ENCODE results near the gene WDHD1.

Gene WDHD1

DNA sequence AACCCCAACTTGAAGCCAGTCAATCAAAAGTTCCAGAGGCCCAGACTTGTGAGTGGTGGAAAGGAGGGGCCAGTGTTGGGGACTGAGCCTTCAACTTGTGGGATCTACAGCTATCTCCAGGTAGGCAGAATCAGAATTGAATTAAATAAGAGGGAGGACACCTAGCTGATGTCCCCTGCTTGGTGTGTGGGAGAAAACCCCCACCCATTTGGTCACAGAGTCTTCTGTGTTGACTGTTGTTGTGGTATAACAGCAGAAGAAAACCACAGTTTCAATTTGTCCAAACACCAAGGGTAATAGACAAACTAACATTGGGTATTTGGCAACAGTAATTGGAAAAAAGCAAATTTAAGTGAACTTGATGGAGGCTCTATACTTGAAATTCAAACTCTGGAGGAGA is 120.8 kb downstream of the WDHD1 start:
- Histone ChIP-seq H3K27me3 (ENCODE audit: low read length) (no peaks in the 10 kb centered on the region), H2AFZ (ENCODE audit: low read depth, low read length, severe bottlenecking) (no peak overlapping the region), H3K4me2 (ENCODE audit: low read depth, low read length, poor library complexity, severe bottlenecking) (no peak overlapping the region), H3K79me2 (ENCODE audit: insufficient read depth, low read length) (peaks cover 6% of the 10 kb centered on the region; the same call in 1 of the 2 replicates), H3K9ac (ENCODE audit: low read length) (no peak overlapping the region), H3K9me3 (ENCODE audit: insufficient read depth, low read length) (no peaks in the 10 kb centered on the region), H4K20me1 (ENCODE audit: low read depth, low read length) (no peaks in the 10 kb centered on the region), H3F3A (ENCODE audit: insufficient read depth) (0 out of 2 replicates have a peak, but pooled peaks cover 4% of the 10 kb centered on the region), H3K36me3 (ENCODE audit: low read length) (no peaks in the 10 kb centered on the region), H3K9me2 (replicated peaks; ENCODE audit: insufficient read depth, low read length) (no peaks in the 10 kb centered on the region), H3K4me3 (ENCODE audit: insufficient read depth, low read length, poor library complexity, severe bottlenecking) (no peak overlapping the region), H3K27ac (ENCODE audit: low read depth, low read length) (no peak overlapping the region)
- TF ChIP-seq, protein P1, sequence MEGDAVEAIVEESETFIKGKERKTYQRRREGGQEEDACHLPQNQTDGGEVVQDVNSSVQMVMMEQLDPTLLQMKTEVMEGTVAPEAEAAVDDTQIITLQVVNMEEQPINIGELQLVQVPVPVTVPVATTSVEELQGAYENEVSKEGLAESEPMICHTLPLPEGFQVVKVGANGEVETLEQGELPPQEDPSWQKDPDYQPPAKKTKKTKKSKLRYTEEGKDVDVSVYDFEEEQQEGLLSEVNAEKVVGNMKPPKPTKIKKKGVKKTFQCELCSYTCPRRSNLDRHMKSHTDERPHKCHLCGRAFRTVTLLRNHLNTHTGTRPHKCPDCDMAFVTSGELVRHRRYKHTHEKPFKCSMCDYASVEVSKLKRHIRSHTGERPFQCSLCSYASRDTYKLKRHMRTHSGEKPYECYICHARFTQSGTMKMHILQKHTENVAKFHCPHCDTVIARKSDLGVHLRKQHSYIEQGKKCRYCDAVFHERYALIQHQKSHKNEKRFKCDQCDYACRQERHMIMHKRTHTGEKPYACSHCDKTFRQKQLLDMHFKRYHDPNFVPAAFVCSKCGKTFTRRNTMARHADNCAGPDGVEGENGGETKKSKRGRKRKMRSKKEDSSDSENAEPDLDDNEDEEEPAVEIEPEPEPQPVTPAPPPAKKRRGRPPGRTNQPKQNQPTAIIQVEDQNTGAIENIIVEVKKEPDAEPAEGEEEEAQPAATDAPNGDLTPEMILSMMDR (IDR thresholded peaks at IDR 0.05; ENCODE audit: insufficient read depth, low read length, poor library complexity, severe bottlenecking): no peak
- no peak for TF ChIP-seq EZH2phosphoT487 (conservative IDR thresholded peaks at IDR 0.05; ENCODE audit: low read length)

- Histone ChIP-seq H3F3A (ENCODE audit: insufficient read depth) (0 out of 2 replicates have a peak, but pooled peaks cover 4% of the 10 kb centered on the region), H3K4me2 (ENCODE audit: low read depth, low read length, poor library complexity, severe bottlenecking) (peak within 1 kb of the TSS; percentile 88), H3K36me3 (ENCODE audit: low read length) (no peaks in the 10 kb centered on the region), H3K27ac (ENCODE audit: low read depth, low read length) (peak within 1 kb of the TSS; percentile 56), H3K9ac (ENCODE audit: low read length) (peak within 1 kb of the TSS; percentile 89), H4K20me1 (ENCODE audit: low read depth, low read length) (no peaks in the 10 kb centered on the region), H3K79me2 (ENCODE audit: insufficient read depth, low read length) (peaks cover 8% of the 10 kb centered on the region; the same call in 1 of the 2 replicates), H3K27me3 (ENCODE audit: low read length) (no peaks in the 10 kb centered on the region), H2AFZ (ENCODE audit: low read depth, low read length, severe bottlenecking) (peak within 1 kb of the TSS; percentile 99), H3K9me3 (ENCODE audit: insufficient read depth, low read length) (no peaks in the 10 kb centered on the region), H3K9me2 (replicated peaks; ENCODE audit: insufficient read depth, low read length) (no peaks in the 10 kb centered on the region), H3K4me3 (ENCODE audit: insufficient read depth, low read length, poor library complexity, severe bottlenecking) (peak within 1 kb of the TSS; percentile 93)
- TF ChIP-seq, protein P1 (IDR thresholded peaks at IDR 0.05; ENCODE audit: insufficient read depth, low read length, poor library complexity, severe bottlenecking): peak; percentile 74
- TF ChIP-seq EZH2phosphoT487 (conservative IDR thresholded peaks at IDR 0.05; ENCODE audit: low read length): no peak
These were observed 124.1 kb downstream of the WDHD1 start, which contains the start of gene GCH1 for GRCh38 chr14:54902521-54903420. TSS of gene GCH1 (minus strand) at chr14:54902826. CDS start at chr14:54902663, 163 bp downstream.

DNA sequence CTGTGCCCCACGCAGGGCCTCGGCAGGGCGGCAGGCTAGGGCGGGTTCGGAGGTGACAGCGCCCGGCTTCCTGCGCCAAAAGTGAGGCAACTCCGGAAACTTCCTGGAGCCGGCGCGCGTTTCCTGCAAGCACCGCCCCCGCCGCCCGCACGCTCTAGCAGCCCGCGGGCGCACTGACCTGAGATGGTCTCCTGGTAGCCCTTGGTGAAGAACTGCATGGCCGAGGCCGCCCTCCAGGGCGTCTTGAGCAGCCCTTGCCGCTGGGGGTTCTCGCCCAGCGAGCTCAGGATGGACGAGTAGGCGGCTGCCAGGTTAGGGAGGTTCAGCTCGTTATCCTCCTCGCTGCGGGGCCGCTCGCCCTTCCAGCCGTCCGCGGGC is 124.8 kb downstream of the WDHD1 start:
- TF ChIP-seq, protein P1 (IDR thresholded peaks at IDR 0.05; ENCODE audit: insufficient read depth, low read length, poor library complexity, severe bottlenecking): no peak
- TF ChIP-seq EZH2phosphoT487 (conservative IDR thresholded peaks at IDR 0.05; ENCODE audit: low read length): no peak
- H3K4me3 ChIP-seq (ENCODE audit: insufficient read depth, low read length, poor library complexity, severe bottlenecking): peak overlapping the region; percentile 93
- no peaks in the 10 kb centered on the region for H3K36me3 ChIP-seq (ENCODE audit: low read length)
- no peaks in the 10 kb centered on the region for H3K9me3 ChIP-seq (ENCODE audit: insufficient read depth, low read length)
- no peaks in the 10 kb centered on the region for H3K9me2 ChIP-seq (replicated peaks; ENCODE audit: insufficient read depth, low read length)
- H3K27ac ChIP-seq (ENCODE audit: low read depth, low read length): peak overlapping the region; percentile 53
- no peaks in the 10 kb centered on the region for H4K20me1 ChIP-seq (ENCODE audit: low read depth, low read length)
- no peaks in the 10 kb centered on the region for H3K27me3 ChIP-seq (ENCODE audit: low read length)
- peak overlapping the region; percentile 89 for H3K9ac ChIP-seq (ENCODE audit: low read length)
- H2AFZ ChIP-seq (ENCODE audit: low read depth, low read length, severe bottlenecking): peak overlapping the region; percentile 99
- 0 out of 2 replicates have a peak, but pooled peaks cover 4% of the 10 kb centered on the region for H3F3A ChIP-seq (ENCODE audit: insufficient read depth)
- peak overlapping the region; percentile 88 for H3K4me2 ChIP-seq (ENCODE audit: low read depth, low read length, poor library complexity, severe bottlenecking)
- H3K79me2 ChIP-seq (ENCODE audit: insufficient read depth, low read length): peaks cover 8% of the 10 kb centered on the region; the same call in 1 of the 2 replicates

Measured in SU-DHL-6 (cell line).